Stimulated activated CD8-positive, alpha-beta memory T cell treated with anti-CD3 and anti-CD28 coated beads, Interleukin-7, amount 100 ng/mL, for 48 hours (primary cell): Measurements from ENCODE around the gene RAB27A.
"Not testable (repeated sequence)": the region's sequence is repeated elsewhere in the genome, so short reads cannot be mapped to it uniquely, and the experiment has no call there.

Experiments used
- DNase-seq, 2 donors: peaks; one replicate each; pipeline ENCODE4 v3.0.0-alpha.2; 2020; ENCODE audit warnings: low read depth in 1 of 2; ENCODE audit errors: extremely low read depth in 1 of 2

The RAB27A gene

GRCh38 chr15:55282284-55282833, 7.3 kb downstream of the RAB27A start:
- no peak for DNase-seq

GRCh38 chr15:55281517-55282228, 7.9 kb downstream of the RAB27A start:
- no peak for DNase-seq

- not testable (repeated sequence) for DNase-seq
These were observed 9.0 kb downstream of the RAB27A start for GRCh38 chr15:55280589-55280988.

GRCh38 chr15:55279746-55280351, 9.8 kb downstream of the RAB27A start:
- peak; percentile 27 to 73 for DNase-seq

- DNase-seq = no peak
These were observed 10.4 kb downstream of the RAB27A start for GRCh38 chr15:55279100-55279745.

GRCh38 chr15:55277715-55278114, 11.9 kb downstream of the RAB27A start:
- DNase-seq = no peak

- peak; percentile 41 to 75 for DNase-seq
These were observed 12.5 kb downstream of the RAB27A start for GRCh38 chr15:55277116-55277564.

GRCh38 chr15:55276324-55276723, 13.3 kb downstream of the RAB27A start:
- DNase-seq = no peak

GRCh38 chr15:55270291-55270690, 19.3 kb downstream of the RAB27A start:
- DNase-seq = no peak

GRCh38 chr15:55268176-55268695, 21.4 kb downstream of the RAB27A start:
- DNase-seq = no peak

GRCh38 chr15:55267401-55268175, 22.0 kb downstream of the RAB27A start:
- peak; percentile 40 to 78 for DNase-seq

- DNase-seq = no peak
These were observed 23.1 kb downstream of the RAB27A start for GRCh38 chr15:55266547-55266946.

- DNase-seq = no peak
These were observed 29.0 kb downstream of the RAB27A start for GRCh38 chr15:55260562-55261131.

- no peak for DNase-seq
These were observed 31.7 kb downstream of the RAB27A start for GRCh38 chr15:55257938-55258337.

- no peak for DNase-seq
These were observed 32.5 kb downstream of the RAB27A start for GRCh38 chr15:55257012-55257670.

- DNase-seq = no peak
These were observed 33.2 kb downstream of the RAB27A start for GRCh38 chr15:55256281-55257011.

GRCh38 chr15:55255714-55256113, 33.9 kb downstream of the RAB27A start:
- no peak for DNase-seq

GRCh38 chr15:55254916-55255679, 34.5 kb downstream of the RAB27A start:
- DNase-seq = no peak
